ENCODE results near the gene CHRNA1.

GRCh38 chr2:174711206-174711605 lies 53.1 kb downstream of the CHRNA1 start:
- TF ChIP-seq CTCF (IDR thresholded peaks at IDR 0.05), result no peak
- TF ChIP-seq POLR2A (IDR thresholded peaks at IDR 0.05), result no peak

All from adrenal gland (tissue), 5 donors.